ENCODE results near the gene MRAS. TPM values are rescaled to one million over a fixed set of nuclear protein-coding genes. Genes with fewer than 3 reads are reported as not detected.

MRAS gene
- total RNA-seq, 2 donors from 2014 or later = 1.5 TPM; not detected in 1

DNA sequence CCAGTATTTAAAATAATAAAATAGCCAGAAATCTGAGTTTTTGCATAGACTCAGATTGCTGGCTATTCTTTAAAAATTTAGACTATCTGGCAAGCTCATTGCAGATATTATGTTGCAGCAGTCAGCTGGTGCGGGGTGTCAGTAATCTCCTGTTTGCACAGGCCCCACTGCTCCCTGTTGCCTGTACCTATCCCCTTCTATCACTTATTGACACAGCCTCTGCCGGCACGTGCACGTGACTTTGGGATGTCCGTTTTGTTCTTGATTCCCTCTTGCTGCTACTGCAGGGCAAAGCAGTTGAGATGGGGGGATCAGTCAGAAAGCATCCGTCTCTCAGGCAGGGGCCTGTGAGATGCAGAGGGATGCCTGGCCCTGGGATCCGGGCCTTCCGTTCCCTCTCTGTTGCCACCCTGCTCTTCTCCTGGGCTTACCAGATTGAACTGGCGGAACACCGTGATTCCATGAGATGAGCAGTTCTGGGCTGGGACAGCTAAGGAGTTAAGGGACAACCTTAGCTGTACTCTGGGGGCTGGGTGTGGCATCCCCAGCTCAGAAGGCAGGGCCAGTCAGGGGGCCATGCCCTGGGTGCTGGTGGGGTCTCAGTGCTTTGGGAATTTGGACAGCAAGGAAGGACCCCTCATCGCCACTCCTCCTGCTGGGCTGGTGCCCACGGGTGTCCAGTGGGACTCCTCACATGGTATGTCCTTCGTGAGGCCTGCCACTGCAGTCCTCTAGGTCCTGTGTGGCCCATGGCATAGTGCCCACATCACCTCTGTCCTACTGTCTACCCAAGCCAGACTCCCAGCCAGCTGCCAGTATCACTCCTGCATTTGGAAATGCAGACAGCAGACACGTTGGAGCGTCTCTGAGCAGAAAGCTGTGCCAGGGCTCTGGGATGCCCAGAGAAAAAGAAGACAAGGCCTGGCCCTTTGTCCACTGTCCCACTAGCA, 11.8 kb downstream of the MRAS start:
- Mint-ChIP-seq H3K9me3 (no peaks in the 10 kb centered on the region), H3K36me3 (no peaks in the 10 kb centered on the region), H3K27ac (no peak overlapping the region)
- ATAC-seq = no peak
- DNase-seq (ENCODE audit: low spot score in 2 of 2) = no peak

GRCh38 chr3:138360869-138361525, 12.6 kb downstream of the MRAS start:
- Mint-ChIP-seq H3K36me3 (no peaks in the 10 kb centered on the region), H3K27ac (no peak overlapping the region), H3K9me3 (no peaks in the 10 kb centered on the region)
- ATAC-seq = no peak
- DNase-seq (ENCODE audit: low spot score in 2 of 2) = no peak

GRCh38 chr3:138361561-138361971, 13.2 kb downstream of the MRAS start:
- H3K9me3 Mint-ChIP-seq = no peaks in the 10 kb centered on the region
- H3K27ac Mint-ChIP-seq = no peak overlapping the region
- no peaks in the 10 kb centered on the region for H3K36me3 Mint-ChIP-seq
- DNase-seq (ENCODE audit: low spot score in 2 of 2) (no peak), ATAC-seq (no peak)

GRCh38 chr3:138362538-138362937, 14.2 kb downstream of the MRAS start:
- ATAC-seq (no peak), DNase-seq (ENCODE audit: low spot score in 2 of 2) (no peak)
- Mint-ChIP-seq H3K36me3 (no peaks in the 10 kb centered on the region), H3K27ac (no peak overlapping the region), H3K9me3 (no peaks in the 10 kb centered on the region)

GRCh38 chr3:138363322-138363721, 14.9 kb downstream of the MRAS start:
- DNase-seq (ENCODE audit: low spot score in 2 of 2) = no peak
- Mint-ChIP-seq H3K36me3 (no peaks in the 10 kb centered on the region), H3K9me3 (no peaks in the 10 kb centered on the region), H3K27ac (no peak overlapping the region)
- ATAC-seq = no peak

DNA sequence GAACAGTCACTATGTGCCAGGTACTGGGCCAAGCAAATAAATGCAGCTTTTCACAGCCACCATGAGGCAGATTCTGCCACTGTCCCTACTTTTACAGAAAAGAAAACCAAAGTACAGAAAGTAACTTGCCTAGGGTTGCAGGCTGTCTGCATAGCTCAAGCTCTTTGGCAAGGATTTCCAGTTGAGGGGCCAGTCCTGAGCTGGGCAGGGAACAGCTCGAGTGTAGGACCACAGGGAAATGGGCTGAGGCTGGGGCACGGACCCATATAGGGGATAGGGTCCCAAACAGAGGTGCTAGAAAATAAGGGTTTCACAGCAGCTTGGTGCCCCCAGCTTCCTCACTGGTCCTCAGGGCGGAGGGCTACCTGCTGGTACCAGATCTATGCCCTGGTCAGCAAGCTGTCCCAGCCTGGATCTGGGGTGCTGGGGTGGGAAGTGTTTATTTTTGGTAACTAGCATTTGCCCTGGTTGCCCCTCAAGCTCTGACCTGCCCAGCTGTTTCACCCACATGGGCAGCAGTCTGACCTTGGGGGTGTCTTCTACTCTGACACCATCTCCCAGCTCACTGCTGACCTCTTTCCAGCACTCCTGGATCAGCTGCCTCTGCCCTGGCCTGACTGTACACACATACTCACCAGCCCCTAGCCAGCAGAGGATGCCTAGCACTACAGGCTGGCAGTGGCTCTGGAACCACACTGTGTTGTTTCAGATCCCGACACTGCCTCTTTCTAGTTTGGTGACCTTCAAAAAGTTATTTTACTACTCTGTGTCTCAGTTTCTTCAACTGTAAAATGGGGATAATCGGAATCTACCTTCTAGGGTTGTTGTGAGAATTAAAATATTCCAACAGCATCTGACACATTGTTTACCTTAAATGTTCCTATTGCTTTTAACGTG, 16.2 kb downstream of the MRAS start:
- no peak for DNase-seq (ENCODE audit: low spot score in 2 of 2)
- Mint-ChIP-seq H3K27ac (no peak overlapping the region), H3K36me3 (no peaks in the 10 kb centered on the region), H3K9me3 (no peaks in the 10 kb centered on the region)
- no peak for ATAC-seq

DNA sequence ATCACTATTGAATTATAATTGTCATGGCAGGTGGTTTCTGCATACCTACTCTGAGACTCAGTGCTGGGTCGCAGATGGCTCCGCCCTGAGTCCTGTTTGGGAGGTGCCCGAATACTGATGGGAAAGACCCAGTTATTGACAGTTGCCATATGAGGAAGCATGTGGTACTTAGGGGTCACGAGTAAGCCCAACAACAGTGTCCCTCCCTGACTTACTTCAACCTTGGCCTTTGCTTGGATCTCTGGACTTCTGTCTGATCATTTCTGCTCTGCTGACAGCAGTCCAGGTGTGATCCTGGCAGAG, 16.8 kb downstream of the MRAS start:
- DNase-seq (ENCODE audit: low spot score in 2 of 2) = no peak
- H3K27ac Mint-ChIP-seq = no peak overlapping the region
- no peaks in the 10 kb centered on the region for H3K36me3 Mint-ChIP-seq
- H3K9me3 Mint-ChIP-seq = no peaks in the 10 kb centered on the region
- ATAC-seq = no peak

DNA sequence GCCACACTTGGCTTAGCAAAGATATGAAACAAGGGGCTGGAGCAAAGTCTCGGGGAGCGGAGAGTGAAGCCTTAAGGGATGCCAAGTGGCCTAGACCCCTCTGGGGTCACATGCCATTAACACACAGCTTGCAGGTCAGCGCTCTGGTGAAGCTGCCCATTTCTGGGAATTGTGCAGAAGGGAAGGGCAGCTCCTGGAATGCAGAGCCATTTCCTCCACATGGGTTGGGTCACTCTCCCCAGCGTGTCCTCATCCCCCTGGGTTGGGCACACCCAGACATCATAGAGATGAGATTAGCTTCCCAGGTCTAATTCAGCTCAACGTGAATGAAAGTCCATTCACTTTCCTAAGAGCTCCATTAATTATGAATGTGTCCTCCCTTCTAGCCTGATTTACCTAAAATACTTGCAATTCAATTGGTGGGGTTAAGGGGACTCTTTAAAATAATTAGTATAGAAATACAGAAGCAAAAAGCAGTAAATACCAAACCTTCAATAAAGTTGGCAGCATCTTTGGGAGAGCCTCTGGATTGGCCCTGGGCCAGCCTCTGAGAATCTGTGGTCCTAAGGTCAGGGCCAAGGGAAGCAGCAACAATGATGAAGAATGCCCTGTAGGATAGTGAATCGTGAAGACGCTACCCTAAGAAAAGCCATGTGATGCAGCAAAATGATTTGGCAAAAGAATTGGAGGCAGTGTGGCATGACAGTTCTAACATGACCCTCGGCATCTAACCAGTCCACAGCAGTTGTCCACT, 17.8 kb downstream of the MRAS start:
- Mint-ChIP-seq H3K27ac (no peak overlapping the region), H3K36me3 (peaks cover 0 to 5% of the 10 kb centered on the region in 2 donors), H3K9me3 (no peaks in the 10 kb centered on the region)
- DNase-seq (ENCODE audit: low spot score in 2 of 2) = no peak
- ATAC-seq = no peak

- no peak for DNase-seq (ENCODE audit: low spot score in 2 of 2)
- ATAC-seq = no peak
- Mint-ChIP-seq H3K36me3 (peaks cover 0 to 5% of the 10 kb centered on the region in 2 donors), H3K9me3 (no peaks in the 10 kb centered on the region), H3K27ac (no peak overlapping the region)
These were observed 19.0 kb downstream of the MRAS start for GRCh38 chr3:138367326-138367850.

- Mint-ChIP-seq H3K36me3 (peaks cover 0 to 5% of the 10 kb centered on the region in 2 donors), H3K27ac (no peak overlapping the region), H3K9me3 (no peaks in the 10 kb centered on the region)
- ATAC-seq (no peak), DNase-seq (ENCODE audit: low spot score in 2 of 2) (no peak)
These were observed 19.5 kb downstream of the MRAS start for GRCh38 chr3:138367911-138368310.

GRCh38 chr3:138369151-138369900, 20.9 kb downstream of the MRAS start:
- Mint-ChIP-seq H3K9me3 (no peaks in the 10 kb centered on the region), H3K27ac (no peak overlapping the region), H3K36me3 (peaks cover 0 to 5% of the 10 kb centered on the region in 2 donors)
- no peak for DNase-seq (ENCODE audit: low spot score in 2 of 2)
- ATAC-seq = no peak

GRCh38 chr3:138370321-138370720, 21.9 kb downstream of the MRAS start:
- DNase-seq (ENCODE audit: low spot score in 2 of 2) (no peak), ATAC-seq (no peak)
- Mint-ChIP-seq H3K9me3 (no peaks in the 10 kb centered on the region), H3K27ac (no peak overlapping the region), H3K36me3 (peaks cover 0 to 5% of the 10 kb centered on the region in 2 donors)

DNA sequence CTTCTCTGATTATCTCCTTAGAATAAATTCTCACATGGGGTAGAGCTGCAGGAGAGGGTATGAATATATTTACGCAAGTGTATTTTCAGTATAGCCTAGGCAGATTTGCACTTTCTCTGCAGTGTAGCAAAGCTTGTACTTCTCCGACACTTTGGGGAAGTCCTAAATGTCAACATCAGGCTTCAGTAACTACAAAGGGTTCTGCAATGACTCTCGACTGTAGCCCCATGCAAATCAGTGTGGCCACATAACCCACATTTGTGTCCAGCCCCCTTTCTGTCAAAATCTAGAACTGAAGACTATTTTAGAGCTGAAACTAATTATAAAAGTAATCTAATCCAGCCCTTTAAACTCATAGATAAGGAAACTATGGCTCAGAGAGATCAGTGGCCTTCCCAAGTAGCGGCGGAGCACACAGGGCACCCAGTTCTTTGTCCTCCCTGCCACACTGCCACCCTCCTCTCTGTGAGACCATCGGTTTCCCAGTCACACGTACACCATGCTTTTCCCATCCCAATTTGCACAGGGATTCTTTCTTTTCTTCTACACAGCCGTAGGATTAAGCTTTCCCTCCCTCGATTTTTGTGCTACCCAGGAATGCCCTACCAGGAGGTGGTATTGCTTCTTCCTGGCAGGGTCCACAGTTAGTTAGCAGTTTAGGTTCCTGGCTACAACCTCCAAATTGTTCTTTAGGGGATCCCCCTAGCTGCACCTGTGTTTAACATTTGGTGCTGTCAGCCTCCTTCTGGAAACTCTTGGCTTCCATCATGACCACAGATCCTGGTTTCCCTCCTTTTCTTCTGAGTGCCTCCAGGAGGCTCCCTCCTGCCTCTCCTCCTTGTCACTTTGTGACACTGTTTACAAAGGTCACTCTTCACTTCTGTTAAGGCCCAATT, 22.9 kb downstream of the MRAS start:
- Mint-ChIP-seq H3K27ac (no peak overlapping the region), H3K9me3 (no peaks in the 10 kb centered on the region), H3K36me3 (peaks cover 0 to 5% of the 10 kb centered on the region in 2 donors)
- ATAC-seq = peak; percentile 79 to 94
- no peak for DNase-seq (ENCODE audit: low spot score in 2 of 2)

DNA sequence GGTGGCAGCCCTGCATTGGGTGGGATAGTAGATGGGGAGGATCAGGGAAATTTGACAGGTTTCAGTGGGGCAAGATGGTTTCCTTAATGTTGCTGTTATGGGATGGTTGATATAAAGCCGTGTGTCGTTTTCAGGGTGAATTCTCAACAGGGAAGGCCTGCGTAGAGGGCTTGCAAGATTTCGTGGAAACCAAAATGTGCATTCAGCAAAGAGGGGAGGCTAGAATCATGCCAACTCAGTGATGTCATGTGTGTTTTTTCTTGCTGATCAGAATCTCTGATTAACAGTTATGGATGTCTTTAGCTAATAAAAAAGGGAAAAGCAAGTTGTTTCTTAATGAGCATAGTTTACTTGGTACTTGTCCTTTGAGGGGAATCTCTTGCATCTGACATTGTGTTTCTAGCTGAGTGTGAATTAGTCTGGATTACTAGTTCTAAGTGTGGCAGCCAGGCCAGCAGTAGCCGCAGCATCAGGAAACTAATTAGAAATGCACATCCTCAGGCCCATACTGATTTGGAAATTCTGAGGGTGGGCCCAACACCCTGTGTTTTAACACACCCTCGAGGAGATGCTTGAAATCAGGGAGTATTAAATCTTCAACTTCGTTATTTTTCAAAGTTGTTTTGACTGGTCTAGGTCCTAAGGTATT, 24.8 kb downstream of the MRAS start:
- ATAC-seq = no peak
- Mint-ChIP-seq H3K27ac (no peak overlapping the region), H3K9me3 (no peaks in the 10 kb centered on the region), H3K36me3 (peaks cover 0 to 5% of the 10 kb centered on the region in 2 donors)
- DNase-seq (ENCODE audit: low spot score in 2 of 2) = no peak

All from activated naive CD4-positive, alpha-beta T cell treated with anti-CD3 and anti-CD28 coated beads, Interleukin-2, amount 50 U/mL, for 72 hours (primary cell).